ENCODE data around the gene MARVELD2. TPM values are rescaled to one million over a fixed set of nuclear protein-coding genes. Genes with fewer than 3 reads are reported as not detected.
"Not testable (repeated sequence)": the region's sequence is repeated elsewhere in the genome, so short reads cannot be mapped to it uniquely, and the experiment has no call there.

Gene MARVELD2
- total and polyA plus RNA-seq, 8 donors = 3.7 to 37.1 (median 8.0) TPM

DNA sequence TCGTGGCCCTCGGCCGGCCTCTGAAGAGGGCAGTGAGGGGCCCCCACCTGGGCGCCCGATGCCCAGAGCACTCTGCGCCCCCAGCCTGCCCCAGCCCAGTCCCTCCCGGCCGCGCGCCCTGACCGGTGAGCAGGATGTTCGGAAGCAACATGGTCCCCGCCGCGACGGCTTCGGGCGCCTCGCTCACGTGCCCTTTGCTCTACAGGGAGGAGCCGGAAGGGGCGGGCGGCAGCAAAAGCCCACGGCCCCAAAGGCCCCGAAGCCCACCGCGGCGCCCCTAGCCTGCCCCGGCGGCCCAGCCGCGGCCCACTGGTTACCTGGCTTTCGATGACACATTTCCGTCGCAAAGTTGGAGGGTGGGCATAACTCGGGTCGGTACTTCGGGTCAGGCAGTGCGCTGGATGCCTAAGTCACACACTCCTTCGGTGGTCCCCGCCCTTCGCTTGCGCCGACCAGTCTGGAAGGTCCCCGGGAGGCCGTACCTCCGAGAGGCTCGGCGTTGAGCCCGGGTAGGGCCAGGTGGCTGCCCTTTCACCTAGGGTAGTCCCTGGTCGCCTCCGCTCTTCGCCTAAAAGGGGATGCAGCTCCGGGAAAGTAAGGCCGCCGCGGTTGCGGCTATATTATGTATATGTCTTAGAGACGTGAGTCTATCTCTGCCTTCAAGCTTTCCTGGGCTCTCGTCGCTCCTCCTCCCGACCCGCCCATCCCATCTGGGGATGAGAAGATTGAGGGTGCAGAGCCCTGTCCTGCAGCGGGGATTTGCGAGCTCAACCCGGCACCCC is 45.4 kb upstream of the MARVELD2 start, which contains the start of the genes AK6, RAD17 and TAF9:
TSS of gene AK6 (minus strand) at position 181 of the 782 bp plus-strand sequence. CDS start at position 151, 30 bp downstream.
TSS of gene RAD17 (plus strand) at position 479 of the 782 bp plus-strand sequence. CDS start 2,391 bp downstream, outside the sequence.
TSS of gene TAF9 (minus strand) at position 181 of the 782 bp plus-strand sequence. CDS start 3,783 bp downstream, outside the sequence.
- TF ChIP-seq POLR2A (IDR thresholded peaks at IDR 0.05) (peak in 1 of 4 donors; percentile 19), EP300 (IDR thresholded peaks at IDR 0.05) (no peak), POLR2AphosphoS5 (IDR thresholded peaks at IDR 0.05) (peak; percentile 71 to 83 (median 81))
- intact Hi-C loops (cut with DNase I; ENCODE audit: low total_unique reads) = loop anchor here (10.0 kb wide), 1 partner anchor 275 kb away; the partner anchor contains the start of gene SLC30A5

DNA sequence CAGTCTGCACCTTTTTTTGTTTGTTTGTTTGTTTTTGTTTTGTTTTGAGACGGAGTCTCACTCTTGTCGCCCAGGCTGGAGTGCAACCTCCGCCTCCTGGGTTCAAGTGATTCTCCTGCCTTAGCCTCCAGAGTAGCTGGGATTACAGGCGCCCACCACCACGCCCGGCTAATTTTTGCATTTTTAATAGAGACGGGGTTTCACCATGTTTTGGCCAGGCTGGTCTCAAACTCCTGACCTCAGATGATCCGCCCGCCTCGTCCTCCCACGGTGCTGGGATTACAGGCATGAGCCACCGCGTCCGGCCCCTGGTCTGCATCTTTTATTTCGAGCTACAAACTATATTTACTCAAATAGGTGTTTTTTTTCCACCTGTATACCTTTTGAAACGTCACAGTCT is 44.6 kb upstream of the MARVELD2 start:
- intact Hi-C loops (cut with DNase I; ENCODE audit: low total_unique reads); H3K27me3 ChIP-seq; H3K9me3 ChIP-seq: not testable (repeated sequence)
- Histone ChIP-seq H3K36me3 (peaks cover 8 to 32% (median 31%) of the 10 kb centered on the region in 4 donors), H3K4me3 (peak overlapping the region; percentile 64 to 95 (median 76)), H3K4me1 (peaks cover 10 to 53% (median 34%) of the 10 kb centered on the region in 4 donors), H3K27ac (peak overlapping the region in 4 of 5 donors; percentile 94 to 99 (median 94))
- WGBS, 5 donors = 0 to 3% (median 2%) methylated on average over 16 of the region's 16 CpGs
- DNase-seq = peak in 1 of 2 donors; percentile 6

More for the DNA sequence above, 45.4 kb upstream of the MARVELD2 start, which contains the start of the genes AK6, RAD17 and TAF9:
- H3K4me3 ChIP-seq = peak within 1 kb of the TSS; percentile 64 to 95 (median 76)
- peak within 1 kb of the TSS; percentile 94 to 100 (median 95) for H3K27ac ChIP-seq
- H3K36me3 ChIP-seq = peaks cover 8 to 32% (median 31%) of the 10 kb centered on the region in 4 donors
- H3K9me3 ChIP-seq = no peaks in the 10 kb centered on the region
- 0 to 1% (median 0%) methylated on average over 25 to 66 of the region's 66 CpGs for WGBS, 5 donors
- H3K4me1 ChIP-seq = peaks cover 10 to 53% (median 34%) of the 10 kb centered on the region in 4 donors
- no peaks in the 10 kb centered on the region for H3K27me3 ChIP-seq
- DNase-seq = peak; percentile 93 to 98

DNA sequence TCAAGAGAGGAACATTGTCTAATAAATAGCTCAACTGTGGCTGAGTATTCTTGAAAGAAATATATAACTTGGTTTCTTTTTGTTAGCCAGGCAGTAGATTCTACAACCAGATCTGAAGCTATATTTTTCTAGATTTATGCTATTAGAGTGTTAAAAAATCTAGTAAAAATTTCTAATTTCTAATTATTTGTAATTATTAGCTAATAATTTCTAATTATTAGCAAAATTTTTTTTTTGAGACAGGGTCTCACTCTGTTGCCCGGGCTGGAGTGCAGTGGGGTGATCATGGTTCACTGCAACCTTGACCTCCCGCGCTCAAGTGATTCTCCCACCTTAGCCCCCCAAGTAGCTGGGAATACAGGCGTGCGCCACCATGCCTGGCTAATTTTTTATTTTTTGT is 42.5 kb upstream of the MARVELD2 start:
- intact Hi-C loops (cut with DNase I; ENCODE audit: low total_unique reads) = no loop called here
- Histone ChIP-seq H3K9me3 (no peaks in the 10 kb centered on the region), H3K36me3 (peaks cover 9 to 30% (median 29%) of the 10 kb centered on the region in 4 donors), H3K4me3 (no peak overlapping the region), H3K27me3 (no peaks in the 10 kb centered on the region), H3K4me1 (peaks cover 10 to 41% (median 28%) of the 10 kb centered on the region in 4 donors), H3K27ac (no peak overlapping the region)
- TF ChIP-seq, protein P1, sequence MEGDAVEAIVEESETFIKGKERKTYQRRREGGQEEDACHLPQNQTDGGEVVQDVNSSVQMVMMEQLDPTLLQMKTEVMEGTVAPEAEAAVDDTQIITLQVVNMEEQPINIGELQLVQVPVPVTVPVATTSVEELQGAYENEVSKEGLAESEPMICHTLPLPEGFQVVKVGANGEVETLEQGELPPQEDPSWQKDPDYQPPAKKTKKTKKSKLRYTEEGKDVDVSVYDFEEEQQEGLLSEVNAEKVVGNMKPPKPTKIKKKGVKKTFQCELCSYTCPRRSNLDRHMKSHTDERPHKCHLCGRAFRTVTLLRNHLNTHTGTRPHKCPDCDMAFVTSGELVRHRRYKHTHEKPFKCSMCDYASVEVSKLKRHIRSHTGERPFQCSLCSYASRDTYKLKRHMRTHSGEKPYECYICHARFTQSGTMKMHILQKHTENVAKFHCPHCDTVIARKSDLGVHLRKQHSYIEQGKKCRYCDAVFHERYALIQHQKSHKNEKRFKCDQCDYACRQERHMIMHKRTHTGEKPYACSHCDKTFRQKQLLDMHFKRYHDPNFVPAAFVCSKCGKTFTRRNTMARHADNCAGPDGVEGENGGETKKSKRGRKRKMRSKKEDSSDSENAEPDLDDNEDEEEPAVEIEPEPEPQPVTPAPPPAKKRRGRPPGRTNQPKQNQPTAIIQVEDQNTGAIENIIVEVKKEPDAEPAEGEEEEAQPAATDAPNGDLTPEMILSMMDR (IDR thresholded peaks at IDR 0.05) = no peak
- TF ChIP-seq POLR2AphosphoS5 (IDR thresholded peaks at IDR 0.05) = no peak
- TF ChIP-seq EP300 (IDR thresholded peaks at IDR 0.05) = no peak
- TF ChIP-seq POLR2A (IDR thresholded peaks at IDR 0.05) = no peak
- WGBS, 5 donors = 93 to 99% (median 97%) methylated on average over 5 of the region's 5 CpGs
- DNase-seq = no peak

DNA sequence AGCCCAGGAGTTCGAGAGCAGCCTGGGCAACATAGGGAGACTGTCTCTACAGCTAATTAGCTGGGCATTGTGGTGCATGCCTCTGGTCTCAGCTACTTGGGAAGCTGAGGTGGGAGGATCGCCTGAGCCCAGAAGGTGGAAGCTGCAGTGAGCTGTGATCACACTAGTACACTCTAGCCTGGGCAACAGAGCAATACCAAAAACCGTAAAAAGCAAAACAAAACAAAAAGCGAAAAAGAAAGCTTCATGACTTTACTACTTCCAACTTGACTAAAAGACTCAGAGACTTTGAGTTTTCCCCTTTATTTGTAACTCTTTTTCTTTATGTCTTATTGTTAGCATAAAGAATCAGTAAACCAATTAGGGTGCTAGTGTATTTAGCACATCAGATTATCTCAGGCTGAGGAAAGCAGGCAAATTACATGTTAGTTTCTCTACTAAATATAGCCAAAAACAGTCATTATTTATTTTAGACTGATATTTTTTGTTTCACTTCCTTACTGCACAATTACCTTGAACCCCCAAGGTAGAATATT is 39.9 kb upstream of the MARVELD2 start:
- 90 to 97% (median 93%) methylated on average over 4 of the region's 4 CpGs for WGBS, 5 donors
- H3K27me3 ChIP-seq = no peaks in the 10 kb centered on the region
- H3K4me3 ChIP-seq = no peak overlapping the region
- TF ChIP-seq, protein P1 (IDR thresholded peaks at IDR 0.05) = no peak
- TF ChIP-seq POLR2AphosphoS5 (IDR thresholded peaks at IDR 0.05) = no peak
- TF ChIP-seq POLR2A (IDR thresholded peaks at IDR 0.05) = no peak
- H3K27ac ChIP-seq = no peak overlapping the region
- intact Hi-C loops (cut with DNase I; ENCODE audit: low total_unique reads) = no loop called here
- H3K4me1 ChIP-seq = peaks cover 9 to 27% (median 15%) of the 10 kb centered on the region in 4 donors
- H3K36me3 ChIP-seq = peaks cover 13 to 51% (median 50%) of the 10 kb centered on the region in 4 donors
- H3K9me3 ChIP-seq = no peaks in the 10 kb centered on the region
- no peak for DNase-seq

DNA sequence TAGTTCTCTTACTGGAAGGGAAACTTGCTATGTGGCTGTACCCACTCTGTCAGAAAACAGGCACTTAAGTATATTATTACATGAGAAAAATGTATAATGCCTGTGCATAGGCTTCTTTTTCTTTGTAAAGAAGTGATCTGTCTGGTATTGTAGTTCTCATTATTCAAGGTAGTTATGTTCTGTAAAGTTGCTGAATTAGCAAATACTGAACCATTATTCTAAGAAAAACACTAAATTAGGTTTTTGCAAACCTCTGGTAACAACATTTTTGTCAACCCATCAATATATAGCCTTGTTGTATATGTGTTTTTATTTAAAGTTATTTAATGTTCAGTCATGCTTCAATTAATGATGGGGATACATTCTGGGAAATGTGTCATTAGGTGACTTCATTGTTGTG is 36.5 kb upstream of the MARVELD2 start:
- no peak for DNase-seq
- Histone ChIP-seq H3K4me1 (no peaks in the 10 kb centered on the region), H3K9me3 (no peaks in the 10 kb centered on the region), H3K36me3 (peaks cover 20 to 85% (median 84%) of the 10 kb centered on the region in 4 donors), H3K27ac (no peak overlapping the region), H3K4me3 (no peak overlapping the region), H3K27me3 (no peaks in the 10 kb centered on the region)
- intact Hi-C loops (cut with DNase I; ENCODE audit: low total_unique reads) = no loop called here
- TF ChIP-seq POLR2A (IDR thresholded peaks at IDR 0.05) (no peak), EP300 (IDR thresholded peaks at IDR 0.05) (no peak), POLR2AphosphoS5 (IDR thresholded peaks at IDR 0.05) (no peak)
- TF ChIP-seq, protein P1 (IDR thresholded peaks at IDR 0.05) = no peak
